ENCODE measurements around the gene TUBD1.

DNA sequence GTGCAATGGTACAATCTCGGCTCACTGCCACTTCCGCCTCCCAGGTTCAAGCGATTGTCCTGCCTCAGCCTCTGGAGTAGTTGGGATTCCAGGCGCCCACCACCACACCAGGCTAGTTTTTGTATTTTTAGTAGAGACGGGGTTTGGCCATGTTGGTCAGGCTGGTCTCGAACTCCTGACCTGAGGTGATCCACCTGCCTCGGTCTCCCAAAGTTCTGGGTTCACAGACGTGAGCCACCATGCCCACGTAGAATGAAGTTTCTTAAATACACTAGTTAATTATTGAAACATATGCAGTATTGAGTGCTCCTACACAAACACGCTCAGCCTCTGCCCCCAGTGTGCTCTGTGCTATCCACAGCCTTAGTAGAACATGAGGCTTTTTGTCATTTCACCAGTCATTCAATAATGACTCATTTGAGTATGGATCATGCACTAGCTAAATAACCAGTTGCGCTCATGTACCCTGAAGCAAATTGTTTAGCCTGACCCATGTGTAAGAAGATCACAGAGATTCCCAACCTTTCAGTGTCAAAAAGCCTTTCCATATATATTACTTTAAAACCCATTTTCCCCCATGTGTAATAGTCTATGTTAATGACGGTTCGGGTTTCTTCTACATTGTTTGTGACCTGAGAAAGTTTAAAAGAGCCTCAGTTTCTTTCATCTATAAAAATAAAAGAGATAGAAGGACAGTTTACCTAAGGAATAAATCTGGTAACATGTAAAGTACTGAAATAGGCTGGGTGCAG is 49.7 kb downstream of the TUBD1 start:
- TF ChIP-seq, protein P1, sequence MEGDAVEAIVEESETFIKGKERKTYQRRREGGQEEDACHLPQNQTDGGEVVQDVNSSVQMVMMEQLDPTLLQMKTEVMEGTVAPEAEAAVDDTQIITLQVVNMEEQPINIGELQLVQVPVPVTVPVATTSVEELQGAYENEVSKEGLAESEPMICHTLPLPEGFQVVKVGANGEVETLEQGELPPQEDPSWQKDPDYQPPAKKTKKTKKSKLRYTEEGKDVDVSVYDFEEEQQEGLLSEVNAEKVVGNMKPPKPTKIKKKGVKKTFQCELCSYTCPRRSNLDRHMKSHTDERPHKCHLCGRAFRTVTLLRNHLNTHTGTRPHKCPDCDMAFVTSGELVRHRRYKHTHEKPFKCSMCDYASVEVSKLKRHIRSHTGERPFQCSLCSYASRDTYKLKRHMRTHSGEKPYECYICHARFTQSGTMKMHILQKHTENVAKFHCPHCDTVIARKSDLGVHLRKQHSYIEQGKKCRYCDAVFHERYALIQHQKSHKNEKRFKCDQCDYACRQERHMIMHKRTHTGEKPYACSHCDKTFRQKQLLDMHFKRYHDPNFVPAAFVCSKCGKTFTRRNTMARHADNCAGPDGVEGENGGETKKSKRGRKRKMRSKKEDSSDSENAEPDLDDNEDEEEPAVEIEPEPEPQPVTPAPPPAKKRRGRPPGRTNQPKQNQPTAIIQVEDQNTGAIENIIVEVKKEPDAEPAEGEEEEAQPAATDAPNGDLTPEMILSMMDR (conservative IDR thresholded peaks at IDR 0.05; ENCODE audit: low read depth, low read length): no peak
- TF ChIP-seq EZH2 (IDR thresholded peaks at IDR 0.05; ENCODE audit: borderline replicate concordance, low read depth, low read length, poor library complexity, severe bottlenecking): no peak

Data from A673 (cell line).